OCI-LY7 (cell line): ENCODE measurements around the gene FGF21. TPM values are rescaled to one million over a fixed set of nuclear protein-coding genes. Genes with fewer than 3 reads are reported as not detected.

ENCODE experiments used
- BruUV-seq: library from RNA; stranded (reverse); fragments of 400-500 nt; replicated peaks from 2 replicates; lab custom pipeline; 2021; lab: Mats Ljungman, UMichigan
- CTCF ChIA-PET: fragments of 300-600 bp; sonication (Branson Sonifier 250); formaldehyde crosslinking; loops from one replicate; lab custom pipeline; 2022; ENCODE audit warnings: antibody characterized with exemption; ENCODE audit not compliant: unreplicated experiment; lab: Charles Lee
- POLR2A ChIA-PET: fragments of 300-600 bp; sonication (Branson Sonifier 250); formaldehyde crosslinking; loops from one replicate; lab custom pipeline; 2022; ENCODE audit warnings: antibody characterized with exemption; lab: Charles Lee
- DNase-seq: peaks from one replicate; pipeline ENCODE4 v3.0.0-alpha.2; 2015; ENCODE audit warnings: low spot score
- H2AFZ ChIP-seq: fragments of 200-600 bp; sonication (generic), shearing (Covaris generic); 2 replicates; pipeline ENCODE4 v1.6.1; 2014; ENCODE audit warnings: mild to moderate bottlenecking, antibody characterized with exemption, low read length, moderate library complexity
- H3K27ac ChIP-seq: fragments of 200-600 bp; sonication (generic); 2 replicates; pipeline ENCODE4 v1.5.1; 2014; ENCODE audit warnings: mixed run types, low read depth, mild to moderate bottlenecking, moderate library complexity, low read length, inconsistent platforms; ENCODE audit not compliant: poor library complexity, severe bottlenecking
- H3K36me3 ChIP-seq: fragments of 200-600 bp; sonication (generic); 2 replicates; pipeline ENCODE4 v1.6.1; 2014; ENCODE audit warnings: mild to moderate bottlenecking, antibody characterized with exemption, low read length, moderate library complexity, mixed read lengths; ENCODE audit not compliant: insufficient read depth
- H3K4me1 ChIP-seq: fragments of 200-600 bp; sonication (generic); 2 replicates; pipeline ENCODE4 v1.5.1; 2014; ENCODE audit warnings: mild to moderate bottlenecking, low read length; ENCODE audit not compliant: insufficient read depth, poor library complexity, severe bottlenecking
- H3K4me2 ChIP-seq: fragments of 200-600 bp; sonication (generic); 2 replicates; pipeline ENCODE4 v1.6.1; 2014; ENCODE audit warnings: mild to moderate bottlenecking, low read length
- H3K4me3 ChIP-seq: fragments of 200-600 bp; sonication (generic); 2 replicates; pipeline ENCODE4 v1.5.1; 2014; ENCODE audit warnings: mild to moderate bottlenecking, low read depth, low read length; ENCODE audit not compliant: poor library complexity, severe bottlenecking
- H3K79me2 ChIP-seq: fragments of 200-600 bp; sonication (generic); 2 replicates; pipeline ENCODE4 v1.6.1; 2016; ENCODE audit warnings: low read depth, mild to moderate bottlenecking, low read length, moderate library complexity, mixed read lengths; ENCODE audit not compliant: insufficient read depth
- H3K9me2 ChIP-seq: fragments of 200-600 bp; sonication (generic); 2 replicates; pipeline ENCODE4 v1.6.1; 2016; ENCODE audit warnings: mild to moderate bottlenecking, low read length, mixed read lengths; ENCODE audit not compliant: insufficient read depth
- H3K9me3 ChIP-seq: fragments of 200-600 bp; sonication (generic); 2 replicates; pipeline ENCODE4 v1.6.1; 2014; ENCODE audit warnings: mild to moderate bottlenecking, mixed run types, low read length, mixed read lengths
- H4K20me1 ChIP-seq: fragments of 200-600 bp; sonication (generic); 2 replicates; pipeline ENCODE4 v1.6.1; 2014; ENCODE audit warnings: mild to moderate bottlenecking, antibody characterized with exemption, low read length, moderate library complexity, mixed read lengths; ENCODE audit not compliant: insufficient read depth
- CTCF ChIP-seq: fragments of 200-600 bp; sonication (generic); conservative IDR thresholded peaks from 2 replicates; pipeline ENCODE4 v1.5.1; 2014; ENCODE audit warnings: mild to moderate bottlenecking, antibody characterized with exemption, low read length, moderate library complexity, mixed read lengths
- EZH2phosphoT487 ChIP-seq: fragments of 200-600 bp; sonication (generic); IDR thresholded peaks from 2 replicates; pipeline ENCODE4 v1.6.1; 2018; ENCODE audit warnings: low read depth, borderline replicate concordance, mild to moderate bottlenecking, mixed run types, antibody characterized with exemption, low read length, moderate library complexity, mixed read lengths
- intact Hi-C: fragments of 100-400 bp; cut with micrococcal nuclease; formaldehyde crosslinking; loops from one replicate; pipeline ENCODE4 v1.10.0; 2022; ENCODE audit not compliant: unreplicated experiment
- total RNA-seq, 2 experiments: library from RNA; depleted of rRNA in 1 of 2; stranded (reverse); fragments of >200 nt in 1 of 2; shearing (Covaris generic) in 1 of 2; gene quantifications; 2 replicates each; pipeline ENCODE4 v1.2.3, GENCODE V29; 2014 to 2022

The FGF21 gene
- total RNA-seq, 2 experiments from 2014 or later, result not detected

DNA sequence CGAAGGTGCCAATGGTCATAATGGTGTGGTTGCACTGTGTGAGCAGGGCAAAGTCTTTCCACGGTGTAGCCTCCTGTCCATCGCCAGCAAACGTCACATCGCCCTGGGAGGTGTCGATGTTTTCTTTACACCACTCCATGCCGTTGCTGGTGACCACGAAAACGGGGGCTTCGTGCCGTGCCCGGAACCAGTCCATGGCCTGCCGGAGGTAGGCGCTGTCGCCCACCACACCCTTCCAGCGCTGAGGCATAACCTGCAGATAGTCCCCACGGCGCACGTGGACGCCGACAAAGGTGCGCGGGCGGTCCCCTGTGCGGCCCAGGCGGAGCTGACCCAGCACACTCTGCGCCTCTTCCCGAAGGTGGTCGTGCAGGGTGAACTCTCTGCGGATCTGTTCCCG lies 5.0 kb upstream of the FGF21 start:
- POLR2A ChIA-PET, result no interaction called here
- H4K20me1 ChIP-seq, result no peaks in the 10 kb centered on the region
- no peaks in the 10 kb centered on the region for H3K9me3 ChIP-seq

GRCh38 chr19:48750771-48751504 lies 4.4 kb upstream of the FGF21 start:
- no peak overlapping the region for H3K4me3 ChIP-seq
- intact Hi-C loops, result no loop called here
- no TSS peak for BruUV-seq
- POLR2A ChIA-PET, result no interaction called here
- H3K79me2 ChIP-seq, result no peaks in the 10 kb centered on the region
- H3K9me2 ChIP-seq, result no peaks in the 10 kb centered on the region
- H4K20me1 ChIP-seq, result no peaks in the 10 kb centered on the region
- H3K4me1 ChIP-seq, result peaks cover 19% of the 10 kb centered on the region
- no peak for DNase-seq
- H3K27ac ChIP-seq, result no peak overlapping the region
- TF ChIP-seq CTCF (no peak), EZH2phosphoT487 (no peak)
- no peaks in the 10 kb centered on the region for H3K9me3 ChIP-seq
- H2AFZ ChIP-seq, result no peak overlapping the region
- H3K4me2 ChIP-seq, result no peak overlapping the region
- no peaks in the 10 kb centered on the region for H3K36me3 ChIP-seq
- CTCF ChIA-PET, result no interaction called here

More for the DNA sequence above, 5.0 kb upstream of the FGF21 start:
- Histone ChIP-seq H2AFZ (no peak overlapping the region), H3K79me2 (no peaks in the 10 kb centered on the region), H3K4me2 (no peak overlapping the region), H3K9me2 (no peaks in the 10 kb centered on the region), H3K27ac (no peak overlapping the region), H3K4me3 (no peak overlapping the region), H3K4me1 (peaks cover 19% of the 10 kb centered on the region), H3K36me3 (no peaks in the 10 kb centered on the region)
- DNase-seq, result no peak
- CTCF ChIA-PET, result no interaction called here
- no TSS peak for BruUV-seq
- intact Hi-C loops, result no loop called here
- no peak for TF ChIP-seq CTCF
- TF ChIP-seq EZH2phosphoT487, result no peak

- Histone ChIP-seq H3K27ac (no peak overlapping the region), H3K9me3 (no peaks in the 10 kb centered on the region), H2AFZ (peak overlapping the region; percentile 27; the same call in 1 of the 2 replicates), H3K4me3 (peak overlapping the region; percentile 56), H4K20me1 (no peaks in the 10 kb centered on the region), H3K4me1 (peaks cover 15% of the 10 kb centered on the region), H3K9me2 (no peaks in the 10 kb centered on the region), H3K36me3 (no peaks in the 10 kb centered on the region), H3K79me2 (no peaks in the 10 kb centered on the region), H3K4me2 (peak overlapping the region; percentile 54)
- DNase-seq, result no peak
- CTCF ChIA-PET, result no interaction called here
- intact Hi-C loops, result no loop called here
- POLR2A ChIA-PET, result no interaction called here
- TF ChIP-seq EZH2phosphoT487, result no peak
- TF ChIP-seq CTCF, result no peak
- BruUV-seq, result no TSS peak
Measured at GRCh38 chr19:48751845-48752495, 3.4 kb upstream of the FGF21 start.
